Esophagus squamous epithelium (tissue), 4 donors: Measurements from ENCODE around the gene MCC.

ENCODE experiments used
- CTCF ChIP-seq, 6 experiments: fragments of 450-650 bp in 4 of 6; fragments of 200-600 bp in 2 of 6; sonication (generic) in 2 of 6; IDR thresholded peaks; one replicate each; pipeline ENCODE4 v1.5.1; 2016 to 2019; ENCODE audit warnings: antibody characterized with exemption in 6 of 6, mild to moderate bottlenecking in 4 of 6, moderate library complexity in 4 of 6
- POLR2A ChIP-seq, 4 donors: fragments of 450-650 bp; IDR thresholded peaks; one replicate each; pipeline ENCODE4 v1.6.1; 2017; ENCODE audit warnings: antibody characterized with exemption in 4 of 4, mild to moderate bottlenecking in 4 of 4, moderate library complexity in 3 of 4

DNA sequence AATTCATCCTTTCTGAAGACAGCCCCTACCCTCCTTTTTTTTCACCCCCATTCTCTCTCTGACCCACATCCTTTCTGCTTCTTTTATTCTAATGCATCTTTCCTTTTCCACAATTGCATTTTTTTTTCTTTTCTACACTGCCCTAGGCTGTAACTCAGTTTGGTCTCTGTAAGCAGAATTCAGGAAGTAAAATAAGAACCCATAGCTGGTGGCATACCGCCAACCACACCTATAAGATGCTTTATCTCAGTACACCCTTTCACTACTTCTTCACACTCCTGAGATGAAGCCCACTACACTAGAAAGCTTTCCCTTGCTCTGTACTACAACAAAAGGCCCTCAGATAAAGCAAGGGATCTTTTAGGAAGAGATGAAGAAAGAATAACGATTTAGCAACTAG lies 37.3 kb downstream of the MCC start:
- TF ChIP-seq CTCF (IDR thresholded peaks at IDR 0.05) = no peak
- no peak for TF ChIP-seq POLR2A (IDR thresholded peaks at IDR 0.05)
